H9 (cell line): ENCODE results near the gene CD47. TPM values are rescaled to one million over a fixed set of nuclear protein-coding genes. Genes with fewer than 3 reads are reported as not detected.
A peak's percentile ranks its signal among the peaks of the same experiment; 100 is the strongest.

Experiments used
- DNase-seq: peaks from one replicate; pipeline ENCODE4 v3.0.0-alpha.2; 2017
- H2AFZ ChIP-seq: one replicate; pipeline ENCODE4 v1.6.1; 2013; ENCODE audit warnings: mild to moderate bottlenecking, low read length, control low read depth, moderate library complexity
- H2AK5ac ChIP-seq: 2 replicates; pipeline ENCODE4 v1.6.1; 2013; ENCODE audit warnings: low read length, control low read depth, mixed read lengths; ENCODE audit not compliant: insufficient read length
- H2BK120ac ChIP-seq: one replicate; pipeline ENCODE4 v1.6.1; 2013; ENCODE audit warnings: low read depth, mild to moderate bottlenecking, low read length, control low read depth, inconsistent platforms; ENCODE audit not compliant: poor library complexity, severe bottlenecking
- H2BK12ac ChIP-seq: 2 replicates; pipeline ENCODE4 v1.6.1; 2013; ENCODE audit warnings: low read length, control low read depth, mixed read lengths, low read depth; ENCODE audit not compliant: insufficient read length
- H2BK15ac ChIP-seq: 2 replicates; pipeline ENCODE4 v1.6.1; 2013; ENCODE audit warnings: low read depth, low read length, control low read depth
- H2BK20ac ChIP-seq: one replicate; pipeline ENCODE4 v1.6.1; 2013; ENCODE audit warnings: low read depth, mild to moderate bottlenecking, low read length, control low read depth, inconsistent platforms; ENCODE audit not compliant: poor library complexity, severe bottlenecking
- H2BK5ac ChIP-seq: 2 replicates; pipeline ENCODE4 v1.6.1; 2013; ENCODE audit warnings: low read length, control low read depth, mixed read lengths; ENCODE audit not compliant: insufficient read length
- H3K14ac ChIP-seq: 2 replicates; pipeline ENCODE4 v1.6.1; 2013; ENCODE audit warnings: low read length, control low read depth; ENCODE audit not compliant: insufficient read depth
- H3K18ac ChIP-seq: 2 replicates; pipeline ENCODE4 v1.6.1; 2013; ENCODE audit warnings: low read depth, mild to moderate bottlenecking, mixed read lengths, low read length, control low read depth; ENCODE audit not compliant: insufficient read length
- H3K23ac ChIP-seq: 2 replicates; pipeline ENCODE4 v1.6.1; 2013; ENCODE audit warnings: low read length, control low read depth, mixed read lengths, low read depth; ENCODE audit not compliant: insufficient read length
- H3K23me2 ChIP-seq: 2 replicates; pipeline ENCODE4 v1.6.1; 2013; ENCODE audit warnings: low read depth, mild to moderate bottlenecking, mixed read lengths, low read length, control low read depth; ENCODE audit not compliant: insufficient read length, poor library complexity, severe bottlenecking
- H3K27ac ChIP-seq: 2 replicates; pipeline ENCODE4 v1.5.1; 2013; ENCODE audit warnings: low read length, control low read depth, mixed read lengths, low read depth; ENCODE audit not compliant: insufficient read length
- H3K27me3 ChIP-seq: 2 replicates; pipeline ENCODE4 v1.6.1; 2013; ENCODE audit warnings: low read length, control low read depth, inconsistent platforms; ENCODE audit not compliant: insufficient read depth
- H3K4ac ChIP-seq: 2 replicates; pipeline ENCODE4 v1.6.1; 2013; ENCODE audit warnings: low read depth, mild to moderate bottlenecking, control low read depth, inconsistent platforms, low read length, moderate library complexity
- H3K4me1 ChIP-seq: 2 replicates; pipeline ENCODE4 v1.6.1; 2013; ENCODE audit warnings: low read length, control low read depth, inconsistent platforms; ENCODE audit not compliant: insufficient read depth
- H3K4me2 ChIP-seq: 2 replicates; pipeline ENCODE4 v1.6.1; 2013; ENCODE audit warnings: low read length, control low read depth, mixed read lengths; ENCODE audit not compliant: insufficient read length, insufficient read depth
- H3K56ac ChIP-seq: 2 replicates; pipeline ENCODE4 v1.6.1; 2013; ENCODE audit warnings: low read depth, mild to moderate bottlenecking, mixed read lengths, low read length, control low read depth; ENCODE audit not compliant: insufficient read length
- H3K79me1 ChIP-seq: 2 replicates; pipeline ENCODE4 v1.6.1; 2013; ENCODE audit warnings: low read depth, mild to moderate bottlenecking, moderate library complexity, low read length, control low read depth, inconsistent platforms; ENCODE audit not compliant: insufficient read depth, poor library complexity, severe bottlenecking
- H3K79me2 ChIP-seq: 2 replicates; pipeline ENCODE4 v1.6.1; 2013; ENCODE audit warnings: low read length, control low read depth, inconsistent platforms; ENCODE audit not compliant: insufficient read depth
- H3K9ac ChIP-seq: 2 replicates; pipeline ENCODE4 v1.6.1; 2013; ENCODE audit warnings: low read length, control low read depth, mixed read lengths; ENCODE audit not compliant: insufficient read length; ENCODE audit errors: extremely low read depth
- H3K9me3 ChIP-seq: one replicate; pipeline ENCODE4 v1.6.1; 2013; ENCODE audit warnings: low read depth, low read length, inconsistent platforms; ENCODE audit not compliant: control insufficient read depth
- H3T11ph ChIP-seq: one replicate; pipeline ENCODE4 v1.6.1; 2013; ENCODE audit warnings: mild to moderate bottlenecking, low read length, control low read depth, inconsistent platforms
- H4K20me1 ChIP-seq: one replicate; pipeline ENCODE4 v1.6.1; 2013; ENCODE audit not compliant: control insufficient read depth, insufficient read length, insufficient read depth
- H4K5ac ChIP-seq: 2 replicates; pipeline ENCODE4 v1.6.1; 2013; ENCODE audit warnings: low read depth, mild to moderate bottlenecking, mixed read lengths, low read length, control low read depth; ENCODE audit not compliant: insufficient read length
- H4K8ac ChIP-seq: replicated peaks from 2 replicates; pipeline ENCODE4 v1.6.1; 2013; ENCODE audit warnings: low read length, control low read depth, mixed read lengths, low read depth; ENCODE audit not compliant: insufficient read length
- H4K91ac ChIP-seq: 2 replicates; pipeline ENCODE4 v1.6.1; 2013; ENCODE audit warnings: low read depth, mild to moderate bottlenecking, moderate library complexity, mixed read lengths, low read length, control low read depth; ENCODE audit not compliant: insufficient read length
- H3K27ac Mint-ChIP-seq, 3 experiments: 2 replicates in 2 of 3; 3 replicates in 1 of 3; pipeline ENCODE4 v1.8.0; 2020 to 2021; ENCODE audit warnings: mixed read lengths in 3 of 3, mild to moderate bottlenecking in 1 of 3, moderate library complexity in 1 of 3
- H3K27me3 Mint-ChIP-seq: 2 replicates; pipeline ENCODE4 v1.8.0; 2021; ENCODE audit warnings: low read depth, mild to moderate bottlenecking, moderate library complexity, mixed read lengths
- H3K36me3 Mint-ChIP-seq, 3 experiments: 2 replicates in 2 of 3; 3 replicates in 1 of 3; pipeline ENCODE4 v1.8.0; 2020 to 2021; ENCODE audit warnings: low read depth in 3 of 3, mixed read lengths in 3 of 3; ENCODE audit not compliant: insufficient read depth in 1 of 3
- H3K4me1 Mint-ChIP-seq, 2 experiments: 2 replicates each; pipeline ENCODE4 v1.8.0; 2020; ENCODE audit warnings: mixed read lengths in 2 of 2
- H3K4me3 Mint-ChIP-seq, 2 experiments: 2 replicates in 1 of 2; 3 replicates in 1 of 2; pipeline ENCODE4 v1.8.0; 2020 to 2021; ENCODE audit warnings: mild to moderate bottlenecking in 2 of 2, mixed read lengths in 2 of 2, moderate library complexity in 1 of 2
- H3K9me3 Mint-ChIP-seq, 2 experiments: 2 replicates in 1 of 2; 3 replicates in 1 of 2; pipeline ENCODE4 v1.8.0; 2020; ENCODE audit warnings: mild to moderate bottlenecking in 2 of 2, mixed read lengths in 2 of 2, moderate library complexity in 1 of 2
- CTCF ChIP-seq: fragments of 200-600 bp; sonication (generic); conservative IDR thresholded peaks from 3 replicates; pipeline ENCODE4 v1.8.0; 2021; ENCODE audit warnings: antibody characterized with exemption, mild to moderate bottlenecking
- WGBS: extraction: QIAGEN DNeasy Blood & Tissue Kit; methylation state at CpG from one replicate; pipeline ENCODE4 v1.1.7; 2013; ENCODE audit warnings: missing lambda C conversion rate, low lambda C conversion rate, mixed read lengths; ENCODE audit not compliant: insufficient read length; ENCODE audit errors: extremely low coverage; 5-methylcytosine and 5-hydroxymethylcytosine counted together
- total RNA-seq: library from RNA; stranded (reverse); gene quantifications from 2 replicates; pipeline ENCODE4 v1.2.1, GENCODE V29; 2021

CD47 gene
- total RNA-seq, 1 experiment from 2014 or later: 15.4 TPM

GRCh38 chr3:108091498-108092250, 843 bp upstream of the CD47 start:
- no peak overlapping the region for H2AK5ac ChIP-seq
- H3K4me3 Mint-ChIP-seq: peak overlapping the region; percentile 82 to 84
- peaks cover 3% of the 10 kb centered on the region; the same call in 1 of the 2 replicates for H3K27me3 ChIP-seq
- H3K23ac ChIP-seq: no peak overlapping the region
- H3K36me3 Mint-ChIP-seq: no peaks in the 10 kb centered on the region; a peak in 1 of 7 replicates
- H3K4me1 ChIP-seq: no peaks in the 10 kb centered on the region
- no peak overlapping the region for H2BK5ac ChIP-seq
- peak; percentile 44 for DNase-seq
- H2AFZ ChIP-seq: no peak overlapping the region
- no peak overlapping the region for H2BK15ac ChIP-seq
- H4K20me1 ChIP-seq: no peaks in the 10 kb centered on the region
- H3K18ac ChIP-seq: no peak overlapping the region
- peaks cover 3 to 4% of the 10 kb centered on the region in 2 experiments; a peak in 4 of 5 replicates for H3K9me3 Mint-ChIP-seq
- no CpG with 5 or more reads among the region's 41 CpGs for WGBS
- H4K8ac ChIP-seq: no peak overlapping the region
- no peak overlapping the region for H3K9ac ChIP-seq
- peaks cover 4 to 9% of the 10 kb centered on the region in 2 experiments; a peak in 3 of 4 replicates for H3K4me1 Mint-ChIP-seq
- no peaks in the 10 kb centered on the region for H3K79me2 ChIP-seq
- no peak overlapping the region for H2BK20ac ChIP-seq
- H3K14ac ChIP-seq: no peak overlapping the region
- no peaks in the 10 kb centered on the region for H3K9me3 ChIP-seq
- no peak overlapping the region for H4K5ac ChIP-seq
- no peak overlapping the region for H3K56ac ChIP-seq
- no peak overlapping the region for H3T11ph ChIP-seq
- no peak overlapping the region for H2BK12ac ChIP-seq
- no peak overlapping the region for H3K4ac ChIP-seq
- H3K27ac Mint-ChIP-seq: peak overlapping the region in 1 of 3 experiments; percentile 63; a peak in 2 of 7 replicates
- H3K27ac ChIP-seq: no peak overlapping the region
- H3K27me3 Mint-ChIP-seq: peaks cover 46% of the 10 kb centered on the region
- H3K79me1 ChIP-seq: no peaks in the 10 kb centered on the region
- H3K23me2 ChIP-seq: peaks cover 5% of the 10 kb centered on the region
- H4K91ac ChIP-seq: no peak overlapping the region
- H2BK120ac ChIP-seq: no peak overlapping the region
- peak overlapping the region; percentile 17 for H3K4me2 ChIP-seq
- TF ChIP-seq CTCF: peak; percentile 35; the same call in 2 of the 3 replicates
